GM23338 (cell line): ENCODE data around the gene NKRF.

Experiments used
- CTCF ChIP-seq, 2 experiments: fragments of 200-600 bp in 1 of 2; sonication (generic) in 1 of 2; conservative IDR thresholded peaks; 2 replicates each; pipeline versions ENCODE4 v1.5.1 to v1.6.1; 2016 to 2017; ENCODE audit warnings: antibody characterized with exemption in 2 of 2, low read depth in 2 of 2, mild to moderate bottlenecking in 2 of 2, moderate library complexity in 1 of 2
- EZH2phosphoT487 ChIP-seq: fragments of 200-600 bp; sonication (generic); IDR thresholded peaks from one replicate; pipeline ENCODE4 v1.8.1; 2018; ENCODE audit warnings: antibody characterized with exemption; ENCODE audit not compliant: unreplicated experiment
- REST ChIP-seq: IDR thresholded peaks from one replicate; pipeline ENCODE4 v1.6.1; 2018; ENCODE audit warnings: antibody characterized with exemption; ENCODE audit not compliant: unreplicated experiment

- TF ChIP-seq CTCF (conservative IDR thresholded peaks at IDR 0.05; ENCODE audit: low read depth in 2 of 2) (no peak), EZH2phosphoT487 (no peak), REST (no peak)
These were observed 41.0 kb downstream of the NKRF start, which contains the start of gene STEEP1 for GRCh38 chrX:119565107-119565663.
